ENCODE results near the gene ST3GAL6. TPM values are rescaled to one million over a fixed set of nuclear protein-coding genes. Genes with fewer than 3 reads are reported as not detected.

The ST3GAL6 gene
- total and polyA plus RNA-seq, 2 of the 8 experiments (the other 6 are each of a cell fraction or from before 2014, with no cell fraction given), result 3.3 to 6.1 TPM

DNA sequence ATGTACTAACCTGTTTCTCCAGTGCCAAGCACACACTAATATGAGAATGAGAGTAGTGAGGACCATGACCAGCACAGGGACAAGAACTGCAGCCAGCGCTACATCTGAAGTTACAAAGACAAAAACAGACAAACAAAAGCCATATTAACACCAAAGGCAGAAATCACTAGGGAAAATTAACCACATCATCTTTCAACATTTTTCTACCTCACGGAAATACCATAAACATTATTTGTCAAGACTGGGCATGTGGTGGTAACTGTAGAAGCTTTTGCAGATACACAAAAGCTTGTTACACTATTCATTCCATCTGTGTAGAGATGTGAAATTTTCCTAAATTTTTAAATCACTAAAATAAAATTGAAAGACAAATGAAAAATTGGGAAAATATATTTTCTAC lies 44.9 kb downstream of the ST3GAL6 start:
- Histone ChIP-seq H3K23ac (ENCODE audit: insufficient read length) (no peak overlapping the region), H3K4me1 (replicated peaks in 1 of 4; ENCODE audit: control insufficient read depth in 3 of 4, insufficient read depth in 4 of 4, low read length in 3 of 4) (no peaks in the 10 kb centered on the region), H3K27me3 (replicated peaks in 1 of 4; ENCODE audit: control insufficient read depth in 3 of 4, extremely low read depth in 1 of 4, insufficient read depth in 3 of 4, low read length in 3 of 4) (no peaks in the 10 kb centered on the region), H3K23me2 (ENCODE audit: low read depth, low read length) (no peaks in the 10 kb centered on the region), H3K79me2 (ENCODE audit: control insufficient read depth in 1 of 2, insufficient read depth in 2 of 2, low read length in 2 of 2) (no peaks in the 10 kb centered on the region), H2BK120ac (replicated peaks; ENCODE audit: low read depth, low read length) (no peak overlapping the region), H4K5ac (ENCODE audit: insufficient read length, low read depth, low read length) (no peak overlapping the region), H4K91ac (replicated peaks; ENCODE audit: insufficient read length, low read length) (no peak overlapping the region), H3K9me3 (ENCODE audit: insufficient read depth in 2 of 2, low read depth in 1 of 2, low read length in 1 of 2) (no peaks in the 10 kb centered on the region), H4K20me1 (replicated peaks in 1 of 2; ENCODE audit: control insufficient read depth in 1 of 2, insufficient read depth in 2 of 2, low read length in 2 of 2) (peaks cover 0 to 2% of the 10 kb centered on the region in 2 experiments), H3K18ac (ENCODE audit: extremely low read depth, low read length) (no peak overlapping the region), H3K27ac (ENCODE audit: low read depth, low read length) (no peak overlapping the region), H2BK5ac (ENCODE audit: low read depth, low read length) (no peak overlapping the region), H3K36me3 (ENCODE audit: control insufficient read depth in 2 of 4, insufficient read depth in 4 of 4, low read length in 3 of 4) (peaks cover 6 to 55% (median 31%) of the 10 kb centered on the region in 4 experiments), H2BK20ac (ENCODE audit: low read length) (no peak overlapping the region), H2BK12ac (ENCODE audit: low read depth, low read length) (no peak overlapping the region), H3K79me1 (ENCODE audit: low read depth, low read length) (no peaks in the 10 kb centered on the region), H3K4me2 (ENCODE audit: insufficient read depth in 1 of 2, low read depth in 2 of 2, low read length in 2 of 2) (no peak overlapping the region), H3K56ac (replicated peaks; ENCODE audit: insufficient read length, low read depth, low read length) (no peak overlapping the region), H3K4me3 (ENCODE audit: extremely low read depth in 1 of 4, insufficient read depth in 2 of 4, low read depth in 3 of 4, low read length in 4 of 4) (no peak overlapping the region), H3K4ac (replicated peaks; ENCODE audit: insufficient read length, low read depth, low read length) (no peak overlapping the region), H4K8ac (ENCODE audit: extremely low read depth, insufficient read depth, low read length) (no peak overlapping the region), H3K9ac (replicated peaks in 1 of 4; ENCODE audit: extremely low read depth in 1 of 4, low read depth in 3 of 4, low read length in 3 of 4) (no peak overlapping the region), H2AFZ (ENCODE audit: low read length) (no peak overlapping the region), H2AK5ac (ENCODE audit: low read depth, low read length) (no peak overlapping the region), H3K14ac (ENCODE audit: insufficient read length) (no peak overlapping the region), H2BK15ac (ENCODE audit: low read length) (no peak overlapping the region)
- 87% methylated on average over 2 of the region's 2 CpGs; no CpG with 5 or more reads in 1 of the 2 experiments for WGBS, 2 experiments (ENCODE audit: extremely low coverage in 1 of 2, insufficient coverage in 1 of 2, insufficient read length in 1 of 2, insufficient replicate concordance in 2 of 2, low coverage in 1 of 2, low lambda C conversion rate in 2 of 2, missing lambda C conversion rate in 1 of 2)
- DNase-seq (ENCODE audit: low read depth in 1 of 2, low spot score in 2 of 2) (no peak), FAIRE-seq (no peak)
- CTCF ChIA-PET (ENCODE audit: partially characterized antibody), result no interaction called here
- POLR2A ChIA-PET (ENCODE audit: partially characterized antibody), result no interaction called here
- TF ChIP-seq JUN (IDR thresholded peaks at IDR 0.05; ENCODE audit: low read depth, low read length) (no peak), CBX5 (IDR thresholded peaks at IDR 0.05; ENCODE audit: low read depth, low read length) (no peak), GTF2F1 (IDR thresholded peaks at IDR 0.05; ENCODE audit: borderline replicate concordance, low read depth, low read length) (no peak), CHD2 (IDR thresholded peaks at IDR 0.05; ENCODE audit: low read length) (no peak), MAFK (IDR thresholded peaks at IDR 0.05; ENCODE audit: low read depth, low read length) (no peak), JUND (IDR thresholded peaks at IDR 0.05; ENCODE audit: low read length) (no peak), KDM4A (IDR thresholded peaks at IDR 0.05; ENCODE audit: low read depth, low read length, severe bottlenecking) (no peak), SAP30 (IDR thresholded peaks at IDR 0.05; ENCODE audit: insufficient read depth, insufficient replicate concordance, low read length) (no peak), ASH2L (IDR thresholded peaks at IDR 0.05; ENCODE audit: low read length) (no peak), POLR2AphosphoS5 (IDR thresholded peaks at IDR 0.05; ENCODE audit: low read depth, low read length) (no peak)
